Peyer's patch (tissue), 4 donors: ENCODE measurements around the gene CCDC3.

Experiments
- POLR2A ChIP-seq, 2 donors: fragments of 450-650 bp; IDR thresholded peaks; one replicate each; pipeline ENCODE4 v1.5.1; 2017; ENCODE audit warnings: antibody characterized with exemption in 2 of 2, mild to moderate bottlenecking in 2 of 2, moderate library complexity in 2 of 2
- TF ChIP-seq, protein P1 (sequence below), 6 experiments: fragments of 450-650 bp in 4 of 6; fragments of 200-600 bp in 2 of 6; sonication (generic) in 1 of 6; IDR thresholded peaks; one replicate each; pipeline ENCODE4 v1.5.1; 2017 to 2019; ENCODE audit warnings: antibody characterized with exemption in 6 of 6, mild to moderate bottlenecking in 3 of 6, moderate library complexity in 1 of 6

DNA sequence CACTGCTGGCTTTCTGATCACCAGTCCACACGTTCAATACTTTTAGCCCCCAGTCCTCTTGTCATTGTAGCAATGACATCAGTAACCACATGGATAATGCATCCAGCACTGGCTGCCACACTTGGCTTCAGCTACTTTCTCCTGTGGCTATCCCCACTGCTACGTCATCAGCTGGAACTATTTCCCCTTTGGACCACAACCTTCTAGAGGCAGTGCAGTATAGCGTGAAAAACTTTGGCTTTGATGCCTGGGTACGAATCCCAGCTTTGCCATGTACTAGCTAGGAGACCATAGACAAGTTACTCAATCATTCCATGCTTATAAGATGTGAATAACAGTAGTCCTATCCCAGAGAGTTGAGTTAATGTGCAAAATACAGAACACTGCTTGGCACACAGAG, 63.2 kb downstream of the CCDC3 start:
- TF ChIP-seq, protein P1, sequence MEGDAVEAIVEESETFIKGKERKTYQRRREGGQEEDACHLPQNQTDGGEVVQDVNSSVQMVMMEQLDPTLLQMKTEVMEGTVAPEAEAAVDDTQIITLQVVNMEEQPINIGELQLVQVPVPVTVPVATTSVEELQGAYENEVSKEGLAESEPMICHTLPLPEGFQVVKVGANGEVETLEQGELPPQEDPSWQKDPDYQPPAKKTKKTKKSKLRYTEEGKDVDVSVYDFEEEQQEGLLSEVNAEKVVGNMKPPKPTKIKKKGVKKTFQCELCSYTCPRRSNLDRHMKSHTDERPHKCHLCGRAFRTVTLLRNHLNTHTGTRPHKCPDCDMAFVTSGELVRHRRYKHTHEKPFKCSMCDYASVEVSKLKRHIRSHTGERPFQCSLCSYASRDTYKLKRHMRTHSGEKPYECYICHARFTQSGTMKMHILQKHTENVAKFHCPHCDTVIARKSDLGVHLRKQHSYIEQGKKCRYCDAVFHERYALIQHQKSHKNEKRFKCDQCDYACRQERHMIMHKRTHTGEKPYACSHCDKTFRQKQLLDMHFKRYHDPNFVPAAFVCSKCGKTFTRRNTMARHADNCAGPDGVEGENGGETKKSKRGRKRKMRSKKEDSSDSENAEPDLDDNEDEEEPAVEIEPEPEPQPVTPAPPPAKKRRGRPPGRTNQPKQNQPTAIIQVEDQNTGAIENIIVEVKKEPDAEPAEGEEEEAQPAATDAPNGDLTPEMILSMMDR (IDR thresholded peaks at IDR 0.05) = no peak
- no peak for TF ChIP-seq POLR2A (IDR thresholded peaks at IDR 0.05)
